Measurements from ENCODE around the gene NUCB1. TPM values are rescaled to one million over a fixed set of nuclear protein-coding genes. Genes with fewer than 3 reads are reported as not detected.

Gene NUCB1
- polyA plus RNA-seq, 3 donors = 80.9 to 178 (median 108) TPM

DNA sequence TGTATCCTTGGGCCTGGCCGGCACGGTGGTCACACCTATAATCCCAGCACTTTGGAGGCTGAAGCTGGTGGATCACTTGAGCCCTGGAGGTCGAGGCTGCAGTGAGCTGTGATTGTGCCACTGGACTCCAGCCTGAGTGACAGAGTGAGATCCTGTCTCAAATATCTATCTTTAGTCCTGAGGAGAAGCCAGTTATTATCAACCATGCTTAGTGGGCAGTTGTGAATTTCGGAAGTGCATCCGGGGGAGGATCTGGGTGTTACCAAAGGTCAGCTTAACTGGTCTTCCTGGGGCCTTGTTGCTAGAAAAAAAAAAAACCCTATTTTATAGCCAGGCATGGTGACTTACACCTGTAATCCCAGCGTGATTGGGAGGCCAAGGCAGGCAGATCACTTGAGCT is 43.0 kb downstream of the NUCB1 start:
- H3K4me1 ChIP-seq (ENCODE audit: control insufficient read depth in 1 of 2, insufficient read depth in 2 of 2, low read length in 2 of 2) = no peaks in the 10 kb centered on the region
- intact Hi-C loops (cut with micrococcal nuclease) = no loop called here
- H2AFZ ChIP-seq (ENCODE audit: insufficient read depth, low read depth, low read length, poor library complexity, severe bottlenecking) = no peak overlapping the region
- H3K4me3 Mint-ChIP-seq = no peak overlapping the region
- WGBS (ENCODE audit: insufficient coverage) = 92% methylated on average over 1 of the region's 6 CpGs
- H3K36me3 Mint-ChIP-seq = no peaks in the 10 kb centered on the region
- no peaks in the 10 kb centered on the region for H3K27me3 ChIP-seq (ENCODE audit: control insufficient read depth in 2 of 2, insufficient read depth in 2 of 2, low read length in 2 of 2)
- no peaks in the 10 kb centered on the region for H4K20me1 ChIP-seq (ENCODE audit: insufficient read depth, low read length)
- no peaks in the 10 kb centered on the region for H3K36me3 ChIP-seq (replicated peaks in 1 of 2; ENCODE audit: control insufficient read depth in 1 of 2, insufficient read depth in 2 of 2, low read length in 2 of 2)
- peaks cover 16 to 29% of the 10 kb centered on the region in 2 donors for H3K9me3 ChIP-seq (replicated peaks in 1 of 2; ENCODE audit: control insufficient read depth in 1 of 2, insufficient read depth in 1 of 2, low read length in 2 of 2)
- H3K4me1 Mint-ChIP-seq = no peaks in the 10 kb centered on the region
- DNase-seq = no peak
- H3K27ac Mint-ChIP-seq = no peak overlapping the region
- no peaks in the 10 kb centered on the region for H3K79me2 ChIP-seq (ENCODE audit: insufficient read depth, low read length)
- no peak overlapping the region for H3K4me3 ChIP-seq (replicated peaks in 1 of 3; ENCODE audit: low read depth in 2 of 3, low read length in 3 of 3)
- H3K4me2 ChIP-seq (replicated peaks; ENCODE audit: extremely low read depth, low read length, poor library complexity, severe bottlenecking) = no peak overlapping the region
- H3K27ac ChIP-seq (ENCODE audit: low read depth in 1 of 2, low read length in 2 of 2) = no peak overlapping the region
- no peak overlapping the region for H3K9ac ChIP-seq (ENCODE audit: insufficient read depth, low read length, poor library complexity, severe bottlenecking)
- TF ChIP-seq CTCF (IDR thresholded peaks at IDR 0.05) = no peak
- peaks cover 0 to 7% (median 4%) of the 10 kb centered on the region in 3 donors for H3K27me3 Mint-ChIP-seq (ENCODE audit: low read depth in 3 of 3)
- H3K9me3 Mint-ChIP-seq = peaks cover 11 to 28% (median 25%) of the 10 kb centered on the region in 7 donors

DNA sequence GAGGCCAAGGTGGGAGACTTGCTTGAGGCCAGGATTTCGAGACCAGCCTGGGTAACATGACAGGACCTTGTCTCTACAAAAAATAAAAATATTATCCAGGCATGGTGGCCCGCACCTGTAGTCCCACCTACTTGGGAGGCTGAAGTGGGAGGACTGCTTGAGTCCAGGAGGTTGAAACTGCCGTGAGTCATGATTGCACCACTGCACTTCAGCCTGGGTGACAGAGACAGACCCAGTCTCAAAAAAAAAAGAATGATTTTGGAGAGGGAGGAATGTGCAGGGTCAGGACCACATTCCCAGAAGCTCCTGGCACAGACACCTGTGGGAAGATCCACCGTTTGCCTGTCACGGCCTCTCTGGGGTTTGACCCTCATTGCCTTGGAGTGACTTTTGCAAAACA is 45.3 kb downstream of the NUCB1 start:
- intact Hi-C loops (cut with micrococcal nuclease) = no loop called here
- Mint-ChIP-seq H3K9me3 (peaks cover 14 to 39% (median 28%) of the 10 kb centered on the region in 7 donors), H3K4me1 (peaks cover 4% of the 10 kb centered on the region), H3K27ac (no peak overlapping the region), H3K36me3 (no peaks in the 10 kb centered on the region), H3K4me3 (no peak overlapping the region), H3K27me3 (ENCODE audit: low read depth in 3 of 3) (peaks cover 0 to 5% (median 5%) of the 10 kb centered on the region in 3 donors)
- no peaks in the 10 kb centered on the region for H3K79me2 ChIP-seq (ENCODE audit: insufficient read depth, low read length)
- H3K4me1 ChIP-seq (ENCODE audit: control insufficient read depth in 1 of 2, insufficient read depth in 2 of 2, low read length in 2 of 2) = no peaks in the 10 kb centered on the region
- DNase-seq = no peak
- no peaks in the 10 kb centered on the region for H4K20me1 ChIP-seq (ENCODE audit: insufficient read depth, low read length)
- H3K27me3 ChIP-seq (ENCODE audit: control insufficient read depth in 2 of 2, insufficient read depth in 2 of 2, low read length in 2 of 2) = no peaks in the 10 kb centered on the region
- WGBS (ENCODE audit: insufficient coverage) = 81% methylated on average over 4 of the region's 5 CpGs
- H2AFZ ChIP-seq (ENCODE audit: insufficient read depth, low read depth, low read length, poor library complexity, severe bottlenecking) = no peak overlapping the region
- no peak overlapping the region for H3K9ac ChIP-seq (ENCODE audit: insufficient read depth, low read length, poor library complexity, severe bottlenecking)
- no peak overlapping the region for H3K4me3 ChIP-seq (replicated peaks in 1 of 3; ENCODE audit: low read depth in 2 of 3, low read length in 3 of 3)
- H3K9me3 ChIP-seq (replicated peaks in 1 of 2; ENCODE audit: control insufficient read depth in 1 of 2, insufficient read depth in 1 of 2, low read length in 2 of 2) = peaks cover 16 to 38% of the 10 kb centered on the region in 2 donors
- TF ChIP-seq CTCF (IDR thresholded peaks at IDR 0.05) = no peak
- H3K27ac ChIP-seq (ENCODE audit: low read depth in 1 of 2, low read length in 2 of 2) = no peak overlapping the region
- no peak overlapping the region for H3K4me2 ChIP-seq (replicated peaks; ENCODE audit: extremely low read depth, low read length, poor library complexity, severe bottlenecking)
- no peaks in the 10 kb centered on the region for H3K36me3 ChIP-seq (replicated peaks in 1 of 2; ENCODE audit: control insufficient read depth in 1 of 2, insufficient read depth in 2 of 2, low read length in 2 of 2)
